CD14-positive monocyte (primary cell): ENCODE data around the gene WDCP. TPM values are rescaled to one million over a fixed set of nuclear protein-coding genes. Genes with fewer than 3 reads are reported as not detected.
"Not testable (repeated sequence)": the region's sequence is repeated elsewhere in the genome, so short reads cannot be mapped to it uniquely, and the experiment has no call there.

Experiments used
- DNase-seq, 3 donors: peaks; one replicate each; pipeline ENCODE4 v3.0.0-alpha.2; 2011 to 2022
- H2AFZ ChIP-seq: 2 replicates; pipeline ENCODE4 v1.6.0; 2012; ENCODE audit warnings: mild to moderate bottlenecking, low read depth, low read length, inconsistent platforms; ENCODE audit not compliant: insufficient read depth, poor library complexity, severe bottlenecking
- H3K27ac ChIP-seq, 2 donors: 1 replicate in 1 of 2; 2 replicates in 1 of 2; pipeline ENCODE4 v1.5.1; 2012 to 2013; ENCODE audit warnings: low read length in 2 of 2, control low read depth in 1 of 2, inconsistent platforms in 1 of 2, low read depth in 1 of 2, mild to moderate bottlenecking in 1 of 2
- H3K27me3 ChIP-seq, 2 donors: one replicate each; pipeline versions ENCODE4 v1.6.0 to v1.6.1; 2011 to 2013; ENCODE audit warnings: low read length in 2 of 2; ENCODE audit not compliant: control insufficient read depth in 2 of 2, insufficient read depth in 2 of 2
- H3K36me3 ChIP-seq, 2 donors: replicated peaks in 1 of 2; 1 replicate in 1 of 2; 2 replicates in 1 of 2; pipeline versions ENCODE4 v1.5.1 to v1.6.1; 2012 to 2013; ENCODE audit warnings: low read length in 2 of 2, control low read depth in 1 of 2, inconsistent platforms in 1 of 2, mild to moderate bottlenecking in 1 of 2; ENCODE audit not compliant: insufficient read depth in 2 of 2, control insufficient read depth in 1 of 2
- H3K4me1 ChIP-seq, 2 donors: 1 replicate in 1 of 2; 2 replicates in 1 of 2; pipeline versions ENCODE4 v1.5.1 to v1.6.1; 2012 to 2013; ENCODE audit warnings: low read length in 2 of 2, control low read depth in 1 of 2, inconsistent platforms in 1 of 2, mild to moderate bottlenecking in 1 of 2, moderate library complexity in 1 of 2; ENCODE audit not compliant: insufficient read depth in 2 of 2, control insufficient read depth in 1 of 2
- H3K4me2 ChIP-seq: replicated peaks from 2 replicates; pipeline ENCODE3; 2012; ENCODE audit warnings: low read length, moderate library complexity, mild to moderate bottlenecking; ENCODE audit not compliant: poor library complexity, severe bottlenecking; ENCODE audit errors: extremely low read depth
- H3K4me3 ChIP-seq, 3 experiments: fragments of 200-600 bp in 1 of 3; sonication (generic) in 1 of 3; replicated peaks in 1 of 3; 1 replicate in 2 of 3; 2 replicates in 1 of 3; pipeline ENCODE4 v1.5.1; 2011 to 2013; ENCODE audit warnings: low read length in 3 of 3, mild to moderate bottlenecking in 3 of 3, control low read depth in 2 of 3, low read depth in 2 of 3, inconsistent platforms in 1 of 3, moderate library complexity in 1 of 3
- H3K79me2 ChIP-seq: 2 replicates; pipeline ENCODE4 v1.6.0; 2012; ENCODE audit warnings: mild to moderate bottlenecking, control low read depth, inconsistent platforms, low read length, moderate library complexity; ENCODE audit not compliant: insufficient read depth
- H3K9ac ChIP-seq: 2 replicates; pipeline ENCODE4 v1.6.0; 2017; ENCODE audit warnings: low read length, mild to moderate bottlenecking; ENCODE audit not compliant: insufficient read depth, poor library complexity, severe bottlenecking
- H3K9me3 ChIP-seq, 2 donors: replicated peaks in 1 of 2; 1 replicate in 1 of 2; 2 replicates in 1 of 2; pipeline versions ENCODE4 v1.5.1 to v1.6.1; 2012 to 2013; ENCODE audit warnings: low read length in 2 of 2, control low read depth in 1 of 2; ENCODE audit not compliant: control insufficient read depth in 1 of 2, insufficient read depth in 1 of 2
- H4K20me1 ChIP-seq: 2 replicates; pipeline ENCODE4 v1.6.0; 2012; ENCODE audit warnings: mild to moderate bottlenecking, low read length, control low read depth, moderate library complexity; ENCODE audit not compliant: insufficient read depth
- H3K27ac Mint-ChIP-seq, 7 donors: one replicate each; pipeline ENCODE4 v1.8.0; 2020; ENCODE audit warnings: mild to moderate bottlenecking in 7 of 7, mixed read lengths in 7 of 7, moderate library complexity in 6 of 7, inconsistent platforms in 2 of 7
- H3K27me3 Mint-ChIP-seq, 3 donors: one replicate each; pipeline ENCODE4 v1.8.0; 2021 to 2022; ENCODE audit warnings: low read depth in 3 of 3, mild to moderate bottlenecking in 3 of 3, mixed read lengths in 3 of 3, moderate library complexity in 3 of 3, inconsistent platforms in 1 of 3
- H3K36me3 Mint-ChIP-seq, 2 donors: one replicate each; pipeline ENCODE4 v1.8.0; 2020; ENCODE audit warnings: mixed read lengths in 2 of 2, inconsistent platforms in 1 of 2, mild to moderate bottlenecking in 1 of 2
- H3K4me1 Mint-ChIP-seq: one replicate; pipeline ENCODE4 v1.8.0; 2020; ENCODE audit warnings: mild to moderate bottlenecking, mixed read lengths
- H3K4me3 Mint-ChIP-seq, 2 donors: one replicate each; pipeline ENCODE4 v1.8.0; 2020; ENCODE audit warnings: mild to moderate bottlenecking in 2 of 2, mixed read lengths in 2 of 2, moderate library complexity in 1 of 2
- H3K9me3 Mint-ChIP-seq, 7 donors: one replicate each; pipeline ENCODE4 v1.8.0; 2020 to 2022; ENCODE audit warnings: mixed read lengths in 7 of 7, mild to moderate bottlenecking in 6 of 7, moderate library complexity in 6 of 7, inconsistent platforms in 2 of 7
- CTCF ChIP-seq: fragments of 200-600 bp; IDR thresholded peaks from one replicate; pipeline ENCODE4 v1.8.0; 2022; ENCODE audit warnings: antibody characterized with exemption, mild to moderate bottlenecking
- WGBS: methylation state at CpG from one replicate; pipeline ENCODE4 v1.1.5; 2013; ENCODE audit warnings: missing lambda C conversion rate; ENCODE audit not compliant: insufficient coverage; 5-methylcytosine and 5-hydroxymethylcytosine counted together
- intact Hi-C, 2 donors: fragments of 100-400 bp; cut with micrococcal nuclease; formaldehyde crosslinking; loops; one replicate each; pipeline versions ENCODE4 v1.15.0 to v1.15.1; 2023
- polyA plus RNA-seq, 3 donors: library from polyadenylated mRNA; depleted of rRNA in 1 of 3; unstranded in 2 of 3; stranded (reverse) in 1 of 3; fragments of 300-500 nt in 2 of 3; fragments of >200 nt in 1 of 3; fragmentation: Illumina TruSeq in 2 of 3; gene quantifications; 1 replicate in 2 of 3; 2 replicates in 1 of 3; pipeline ENCODE4 v1.2.3, GENCODE V29; 2012 to 2021

The WDCP gene
- polyA plus RNA-seq, 3 donors = 0.43 to 1.3 (median 0.69) TPM

GRCh38 chr2:24015562-24016375 is 31.4 kb downstream of the WDCP start:
- Histone ChIP-seq H4K20me1 (no peaks in the 10 kb centered on the region), H3K4me3 (no peak overlapping the region), H3K27me3 (peaks cover 11 to 16% of the 10 kb centered on the region in 2 donors), H3K9ac (no peak overlapping the region), H3K79me2 (no peaks in the 10 kb centered on the region), H2AFZ (no peak overlapping the region), H3K4me1 (peaks cover 0 to 1% of the 10 kb centered on the region in 2 donors), H3K27ac (no peak overlapping the region), H3K4me2 (no peak overlapping the region), H3K9me3 (no peaks in the 10 kb centered on the region), H3K36me3 (no peaks in the 10 kb centered on the region)
- H3K27ac Mint-ChIP-seq = no peak overlapping the region
- peaks cover 18 to 25% (median 23%) of the 10 kb centered on the region in 3 donors for H3K27me3 Mint-ChIP-seq
- peaks cover 0 to 8% of the 10 kb centered on the region in 2 donors for H3K36me3 Mint-ChIP-seq
- peaks cover 0 to 9% (median 0%) of the 10 kb centered on the region in 7 donors for H3K9me3 Mint-ChIP-seq
- no peak for DNase-seq
- H3K4me3 Mint-ChIP-seq = no peak overlapping the region
- WGBS = 96% methylated on average over 5 of the region's 11 CpGs
- peaks cover 6% of the 10 kb centered on the region for H3K4me1 Mint-ChIP-seq
- intact Hi-C loops = no loop called here
- TF ChIP-seq CTCF = no peak

DNA sequence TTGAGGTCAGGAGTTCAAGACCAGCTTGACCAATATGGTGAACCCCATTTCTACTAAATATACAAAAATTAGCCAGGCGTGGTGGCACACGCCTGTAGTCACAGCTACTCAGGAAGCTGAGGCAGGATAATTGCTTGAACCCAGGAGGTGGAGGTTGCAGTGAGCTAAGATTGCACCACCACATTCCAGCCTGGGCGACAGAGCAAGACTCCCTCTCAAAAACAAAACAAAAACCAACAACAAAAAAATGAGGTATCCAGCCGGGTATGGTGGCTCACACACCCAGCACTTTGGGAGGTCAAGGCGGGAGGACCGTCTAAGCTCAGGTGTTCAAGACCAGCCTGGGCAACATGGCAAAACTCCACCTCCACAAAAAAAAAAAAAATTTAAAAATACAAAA is 32.3 kb downstream of the WDCP start:
- not testable (repeated sequence) for H3K4me2 ChIP-seq

More for the DNA sequence above, 32.3 kb downstream of the WDCP start:
- H3K36me3 Mint-ChIP-seq, H4K20me1 ChIP-seq, H3K4me1 ChIP-seq, H2AFZ ChIP-seq, intact Hi-C loops, H3K4me1 Mint-ChIP-seq, DNase-seq, H3K9me3 ChIP-seq, H3K27ac ChIP-seq, H3K4me3 Mint-ChIP-seq, H3K36me3 ChIP-seq, H3K27ac Mint-ChIP-seq, H3K9ac ChIP-seq, H3K4me3 ChIP-seq, H3K9me3 Mint-ChIP-seq, H3K79me2 ChIP-seq: not testable (repeated sequence)
- peaks cover 22 to 33% (median 29%) of the 10 kb centered on the region in 3 donors for H3K27me3 Mint-ChIP-seq
- WGBS = 92% methylated on average over 2 of the region's 6 CpGs
- peaks cover 16 to 24% of the 10 kb centered on the region in 2 donors for H3K27me3 ChIP-seq
